K562 (cell line): Measurements from ENCODE around the gene PHF21A. TPM values are rescaled to one million over a fixed set of nuclear protein-coding genes. Genes with fewer than 3 reads are reported as not detected.
A peak's percentile ranks its signal among the peaks of the same experiment; 100 is the strongest.

ENCODE experiments used
- ATAC-seq: fragments of 200-7000 bp; cut with Tn5 transposase; 3 replicates; pipeline ENCODE4 v1.9.1; 2020; ENCODE audit warnings: moderate library complexity
- BruUV-seq: library from RNA; stranded (reverse); fragments of 400-500 nt; replicated peaks from 2 replicates; lab custom pipeline; 2021; lab: Mats Ljungman, UMichigan
- CTCF ChIA-PET: fragments of 300-600 bp; formaldehyde crosslinking; extraction: SDS; loops from one replicate; lab custom pipeline; 2021; ENCODE audit warnings: low intra/inter-chr PET ratio; lab: Yijun Ruan, JAX
- POLR2A ChIA-PET: fragments of 300-600, 350-650 bp; sonication (Branson Sonifier 250); formaldehyde crosslinking; extraction: SDS; loops from one replicate; lab custom pipeline; 2021; ENCODE audit warnings: antibody characterized with exemption, inconsistent platforms; lab: Yijun Ruan, JAX
- DNase-seq, 4 experiments: peaks; one replicate each; pipeline versions ENCODE4 v3.0.0 to v3.0.0-alpha.2; 2011 to 2018; ENCODE audit warnings: low spot score in 3 of 4, mixed read lengths in 3 of 4; ENCODE audit errors: extremely low read depth in 1 of 4
- FAIRE-seq: peaks from 2 replicates; lab custom pipeline; 2011; peaks lifted over from hg19 to GRCh38; lab: Jason Lieb, UNC
- H2AFZ ChIP-seq: 2 replicates; pipeline ENCODE4 v1.6.0; 2011; ENCODE audit warnings: low read depth, low read length, control low read depth, inconsistent platforms
- H3K27ac ChIP-seq: fragments of 200-600 bp; 3 replicates; pipeline ENCODE4 v1.8.0; 2011; ENCODE audit warnings: low read depth, mild to moderate bottlenecking, control low read depth, inconsistent platforms, low read length, moderate library complexity, mixed read lengths; ENCODE audit errors: extremely low read depth
- H3K27me3 ChIP-seq, 2 experiments: fragments of 300-600 bp in 1 of 2; 2 replicates in 1 of 2; 3 replicates in 1 of 2; pipeline versions ENCODE4 v1.6.0 to v1.8.0; 2011; ENCODE audit warnings: inconsistent platforms in 2 of 2, low read length in 2 of 2, mild to moderate bottlenecking in 1 of 2, mixed read lengths in 1 of 2, moderate library complexity in 1 of 2; ENCODE audit not compliant: control insufficient read depth in 2 of 2, insufficient read depth in 2 of 2
- H3K36me3 ChIP-seq: fragments of 300-600 bp; 3 replicates; pipeline ENCODE4 v1.8.0; 2011; ENCODE audit warnings: mild to moderate bottlenecking, low read length, inconsistent platforms; ENCODE audit not compliant: control insufficient read depth, insufficient read depth
- H3K4me1 ChIP-seq, 2 experiments: fragments of 200-600 bp in 1 of 2; replicated peaks in 1 of 2; 2 replicates in 1 of 2; 3 replicates in 1 of 2; pipeline versions ENCODE4 v1.5.1 to v1.8.0; 2011; ENCODE audit warnings: inconsistent platforms in 2 of 2, low read length in 2 of 2, mild to moderate bottlenecking in 1 of 2, mixed read lengths in 1 of 2, moderate library complexity in 1 of 2; ENCODE audit not compliant: control insufficient read depth in 2 of 2, insufficient read depth in 2 of 2
- H3K4me2 ChIP-seq: 2 replicates; pipeline ENCODE4 v1.6.1; 2011; ENCODE audit warnings: low read length, control low read depth, inconsistent platforms, mixed read lengths; ENCODE audit not compliant: insufficient read depth
- H3K4me3 ChIP-seq: fragments of 200-600 bp; sonication (generic), shearing (Covaris generic); 2 replicates; pipeline ENCODE4 v1.5.1; 2016; ENCODE audit warnings: control low read depth, inconsistent platforms
- H3K79me2 ChIP-seq: fragments of 200-600 bp; 3 replicates; pipeline ENCODE4 v1.8.0; 2011; ENCODE audit warnings: low read length, inconsistent platforms; ENCODE audit not compliant: control insufficient read depth, insufficient read depth
- H3K9ac ChIP-seq, 2 experiments: 2 replicates each; pipeline versions ENCODE4 v1.6.0 to v1.6.1; 2011; ENCODE audit warnings: low read depth in 2 of 2, low read length in 2 of 2, control low read depth in 1 of 2, inconsistent platforms in 1 of 2, mild to moderate bottlenecking in 1 of 2, mixed read lengths in 1 of 2; ENCODE audit not compliant: insufficient read depth in 1 of 2
- H3K9me1 ChIP-seq: one replicate; pipeline ENCODE4 v1.6.0; 2011; ENCODE audit warnings: inconsistent platforms, mild to moderate bottlenecking, low read length, moderate library complexity; ENCODE audit not compliant: control insufficient read depth, insufficient read depth
- H3K9me3 ChIP-seq: replicated peaks from 2 replicates; pipeline ENCODE4 v1.5.1; 2011; ENCODE audit warnings: low read depth, low read length, inconsistent platforms; ENCODE audit not compliant: control insufficient read depth, insufficient read depth
- H4K20me1 ChIP-seq: replicated peaks from 2 replicates; pipeline ENCODE4 v1.6.1; 2011; ENCODE audit warnings: low read length, inconsistent platforms, mixed read lengths; ENCODE audit not compliant: control insufficient read depth, insufficient read depth
- KLF10 ChIP-seq: fragments of 250-450 bp; sonication (Bioruptor Pico); IDR thresholded peaks from 2 replicates; pipeline ENCODE4 v1.6.1; 2021; ENCODE audit warnings: matching md5 sums
- REST ChIP-seq, 2 experiments: fragments of 450-650 bp; formaldehyde crosslinking in 1 of 2; IDR thresholded peaks; 2 replicates each; pipeline versions ENCODE4 v1.4.0 to v1.6.1; 2014 to 2020; ENCODE audit warnings: mild to moderate bottlenecking in 2 of 2, borderline replicate concordance in 1 of 2, low read depth in 1 of 2
- WGBS: fragments of 100-300 bp; shearing (Covaris generic); methylation state at CpG from one replicate; pipeline ENCODE4 v1.1.6; 2016; ENCODE audit warnings: low coverage, mixed read lengths; ENCODE audit not compliant: insufficient coverage; ENCODE audit errors: missing lambda C conversion rate; 5-methylcytosine and 5-hydroxymethylcytosine counted together
- in situ Hi-C: fragments of 300-500 bp; cut with MboI; formaldehyde crosslinking; loops from 4 replicates; pipeline ENCODE4 v1.15.0; 2018; ENCODE audit warnings: inconsistent platforms, mixed read lengths
- intact Hi-C: fragments of 100-400 bp; cut with micrococcal nuclease; formaldehyde crosslinking; loops from 2 replicates; pipeline ENCODE4 v1.14.2; 2022
- polyA plus RNA-seq, 8 experiments: library from polyadenylated mRNA; depleted of rRNA in 4 of 8; stranded (reverse) in 5 of 8; unstranded in 3 of 8; fragments of >200 nt; fragmentation: Nextera tagmentation in 2 of 8; fragmentation: Illumina TruSeq in 1 of 8; extraction: Ambion mirVana in 2 of 8; extraction: Trizol in 1 of 8; gene quantifications; 2 replicates each; pipeline versions ENCODE4 v1.2.1 to v1.2.3, GENCODE V29; 2011 to 2014; ENCODE audit warnings: inconsistent platforms in 1 of 8, missing spikeins in 1 of 8
- total RNA-seq, 7 experiments: library from RNA; depleted of rRNA in 6 of 7; stranded (reverse); fragments of >200 nt in 6 of 7; fragmentation: Illumina TruSeq in 2 of 7; extraction: Trizol in 2 of 7; gene quantifications; 2 replicates each; pipeline versions ENCODE4 v1.2.1 to v1.2.3, GENCODE V29; 2011 to 2021; ENCODE audit warnings: low replicate concordance in 1 of 7

The PHF21A gene
- total and polyA plus RNA-seq, 9 of the 15 experiments (the other 6 are each of a cell fraction or from before 2014, with no cell fraction given): 1.5 to 32.4 (median 10.7) TPM

DNA sequence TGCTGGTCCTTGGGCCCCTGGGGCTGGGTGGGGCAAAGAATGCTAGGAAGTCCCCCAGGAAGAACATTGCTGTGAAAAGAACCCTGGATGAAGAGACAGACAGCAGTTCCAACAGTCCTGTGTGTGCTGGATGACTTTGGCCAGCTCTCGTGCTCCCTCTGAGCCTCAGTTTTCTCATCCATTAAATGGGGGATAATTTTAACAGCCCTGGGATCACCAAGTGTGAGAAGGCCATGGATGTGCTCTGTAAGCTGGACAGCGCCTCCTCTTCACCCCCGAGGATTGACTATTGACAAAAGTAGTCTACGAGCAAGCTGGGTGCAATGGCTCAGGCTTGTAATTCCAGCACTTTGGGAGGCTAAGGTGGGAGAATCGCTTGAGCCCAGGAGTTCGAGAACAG, 196.3 kb downstream of the PHF21A start:
- in situ Hi-C loops (no loop called here), intact Hi-C loops (no loop called here)
- Histone ChIP-seq H3K9ac (no peak overlapping the region; a peak in 1 of 4 replicates), H3K9me1 (no peaks in the 10 kb centered on the region), H3K27ac (no peak overlapping the region), H3K4me2 (no peak overlapping the region), H2AFZ (no peak overlapping the region), H3K79me2 (peaks cover 4% of the 10 kb centered on the region; the same call in 2 of the 3 replicates), H3K4me1 (peaks cover 9 to 66% of the 10 kb centered on the region in 2 experiments), H3K9me3 (no peaks in the 10 kb centered on the region)
- no peak for ATAC-seq
- CTCF ChIA-PET: interaction anchor here (0.7 kb wide), 1 partner anchor 31 kb away, joined by 3 read pairs; no protein-coding TSS in a partner anchor
- no peak for FAIRE-seq
- WGBS: 76% methylated on average over 6 of the region's 6 CpGs
- TF ChIP-seq KLF10 (CRISPR knock-in tag) (no peak), REST (IDR thresholded peaks at IDR 0.05; ENCODE audit: borderline replicate concordance) (peak; percentile 51), REST (CRISPR knock-in tag; IDR thresholded peaks at IDR 0.05; ENCODE audit: low read depth) (no peak)
- TF ChIP-seq, all 486 proteins: peak for 1
- POLR2A ChIA-PET: interaction anchor here (1.0 to 1.7 kb wide), 3 partner anchors 10 to 357 kb away, joined by 3 to 5 read pairs (median 3); no protein-coding TSS in a partner anchor
- DNase-seq: no peak
- Histone ChIP-seq H4K20me1 (no peaks in the 10 kb centered on the region; the same call in none of the 2 replicates), H3K36me3 (peaks cover 9% of the 10 kb centered on the region; the same call in 1 of the 3 replicates), H3K4me3 (no peak overlapping the region), H3K27me3 (no peaks in the 10 kb centered on the region)
- BruUV-seq: no TSS peak
